Neutrophil (primary cell): ENCODE data around the gene PMPCA.

Source experiments
- H3K27ac ChIP-seq: fragments of 200-600 bp; sonication (generic); 2 replicates; pipeline ENCODE4 v1.5.1; 2016; ENCODE audit warnings: mild to moderate bottlenecking, moderate library complexity
- H3K27me3 ChIP-seq: fragments of 200-600 bp; sonication (generic); 2 replicates; pipeline ENCODE4 v1.6.0; 2016; ENCODE audit warnings: mild to moderate bottlenecking
- H3K36me3 ChIP-seq: fragments of 200-600 bp; sonication (generic); 2 replicates; pipeline ENCODE4 v1.5.1; 2017
- H3K4me1 ChIP-seq, 2 experiments: fragments of 200-600 bp in 1 of 2; sonication (generic) in 1 of 2; 1 replicate in 1 of 2; 2 replicates in 1 of 2; pipeline versions ENCODE4 v1.5.1 to v1.6.1; 2013 to 2016; ENCODE audit warnings: low read depth in 1 of 2, low read length in 1 of 2, mild to moderate bottlenecking in 1 of 2, moderate library complexity in 1 of 2; ENCODE audit not compliant: control insufficient read depth in 1 of 2, insufficient read depth in 1 of 2
- H3K4me3 ChIP-seq, 2 experiments: fragments of 200-600 bp in 1 of 2; sonication (generic) in 1 of 2; 1 replicate in 1 of 2; 2 replicates in 1 of 2; pipeline ENCODE4 v1.5.1; 2013 to 2016; ENCODE audit warnings: low read depth in 1 of 2, low read length in 1 of 2, mild to moderate bottlenecking in 1 of 2, moderate library complexity in 1 of 2
- H3K9me3 ChIP-seq: fragments of 200-600 bp; sonication (generic); 2 replicates; pipeline ENCODE4 v1.5.1; 2016
- TF ChIP-seq, protein P1 (sequence below): fragments of 200-600 bp; sonication (generic); IDR thresholded peaks from 2 replicates; pipeline ENCODE4 v1.5.1; 2016; ENCODE audit warnings: antibody characterized with exemption

PMPCA gene

GRCh38 chr9:136456258-136456657 lies 45.8 kb downstream of the PMPCA start:
- no peaks in the 10 kb centered on the region for H3K27me3 ChIP-seq
- TF ChIP-seq, protein P1, sequence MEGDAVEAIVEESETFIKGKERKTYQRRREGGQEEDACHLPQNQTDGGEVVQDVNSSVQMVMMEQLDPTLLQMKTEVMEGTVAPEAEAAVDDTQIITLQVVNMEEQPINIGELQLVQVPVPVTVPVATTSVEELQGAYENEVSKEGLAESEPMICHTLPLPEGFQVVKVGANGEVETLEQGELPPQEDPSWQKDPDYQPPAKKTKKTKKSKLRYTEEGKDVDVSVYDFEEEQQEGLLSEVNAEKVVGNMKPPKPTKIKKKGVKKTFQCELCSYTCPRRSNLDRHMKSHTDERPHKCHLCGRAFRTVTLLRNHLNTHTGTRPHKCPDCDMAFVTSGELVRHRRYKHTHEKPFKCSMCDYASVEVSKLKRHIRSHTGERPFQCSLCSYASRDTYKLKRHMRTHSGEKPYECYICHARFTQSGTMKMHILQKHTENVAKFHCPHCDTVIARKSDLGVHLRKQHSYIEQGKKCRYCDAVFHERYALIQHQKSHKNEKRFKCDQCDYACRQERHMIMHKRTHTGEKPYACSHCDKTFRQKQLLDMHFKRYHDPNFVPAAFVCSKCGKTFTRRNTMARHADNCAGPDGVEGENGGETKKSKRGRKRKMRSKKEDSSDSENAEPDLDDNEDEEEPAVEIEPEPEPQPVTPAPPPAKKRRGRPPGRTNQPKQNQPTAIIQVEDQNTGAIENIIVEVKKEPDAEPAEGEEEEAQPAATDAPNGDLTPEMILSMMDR: no peak
- no peak overlapping the region for H3K27ac ChIP-seq
- H3K4me1 ChIP-seq: no peaks in the 10 kb centered on the region
- H3K4me3 ChIP-seq: no peak overlapping the region
- peaks cover 92% of the 10 kb centered on the region for H3K36me3 ChIP-seq
- H3K9me3 ChIP-seq: no peaks in the 10 kb centered on the region

GRCh38 chr9:136457326-136457725 lies 46.9 kb downstream of the PMPCA start:
- no peaks in the 10 kb centered on the region for H3K27me3 ChIP-seq
- H3K4me1 ChIP-seq: no peaks in the 10 kb centered on the region
- H3K27ac ChIP-seq: no peak overlapping the region
- TF ChIP-seq, protein P1: no peak
- H3K9me3 ChIP-seq: no peaks in the 10 kb centered on the region
- H3K4me3 ChIP-seq: no peak overlapping the region
- H3K36me3 ChIP-seq: peaks cover 93% of the 10 kb centered on the region

DNA sequence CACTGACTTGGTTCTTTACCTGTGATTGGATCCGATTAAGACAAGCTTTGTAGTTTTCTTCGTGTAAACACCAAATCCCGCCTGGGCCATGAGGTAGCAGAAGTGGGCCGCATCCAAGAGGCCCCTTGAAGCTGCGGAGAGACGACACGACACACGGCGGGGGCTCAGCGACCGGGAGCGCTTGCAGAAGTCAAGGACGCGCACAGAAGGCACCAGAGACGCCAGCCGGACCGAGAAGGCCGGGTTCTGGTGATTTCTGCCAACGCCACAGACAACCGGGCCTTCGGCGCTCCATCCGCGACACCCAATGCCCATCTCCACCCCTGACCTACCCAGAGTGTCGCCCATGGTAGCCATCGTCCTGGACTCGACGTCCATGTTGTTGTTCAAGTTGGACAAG lies 49.0 kb downstream of the PMPCA start:
- Histone ChIP-seq H3K4me3 (no peak overlapping the region), H3K4me1 (no peaks in the 10 kb centered on the region), H3K27ac (no peak overlapping the region), H3K36me3 (peaks cover 100% of the 10 kb centered on the region), H3K27me3 (no peaks in the 10 kb centered on the region), H3K9me3 (no peaks in the 10 kb centered on the region)
- TF ChIP-seq, protein P1: no peak

DNA sequence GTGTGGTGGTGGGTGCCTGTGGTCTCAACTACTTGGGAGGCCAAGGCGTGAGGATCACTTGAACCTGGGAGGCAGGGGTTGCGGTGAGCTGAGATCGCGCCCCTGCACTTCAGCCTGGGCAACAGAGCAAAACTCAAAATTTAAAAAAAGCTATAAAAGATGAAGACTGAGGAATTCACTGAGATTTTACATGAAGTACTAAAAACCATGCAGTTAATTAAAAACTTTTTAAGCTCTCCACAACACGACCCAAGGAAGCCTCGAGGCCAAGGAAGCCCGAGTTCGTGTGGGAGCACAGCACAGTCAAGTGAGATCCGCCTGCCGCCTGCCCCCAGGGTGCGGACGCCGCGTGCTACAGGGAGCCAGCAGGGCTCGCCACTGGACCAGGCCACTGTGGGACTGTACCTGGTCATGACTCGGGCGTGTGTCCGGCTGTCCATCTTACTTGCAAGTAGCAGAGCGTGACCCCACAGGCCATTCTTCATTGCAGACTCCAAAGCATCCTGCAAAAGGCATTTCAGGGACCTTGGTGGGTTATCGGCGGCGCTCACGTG lies 50.4 kb downstream of the PMPCA start:
- no peak overlapping the region for H3K4me3 ChIP-seq
- H3K9me3 ChIP-seq: no peaks in the 10 kb centered on the region
- no peaks in the 10 kb centered on the region for H3K27me3 ChIP-seq
- H3K36me3 ChIP-seq: peaks cover 100% of the 10 kb centered on the region
- H3K4me1 ChIP-seq: no peaks in the 10 kb centered on the region
- TF ChIP-seq, protein P1: no peak
- H3K27ac ChIP-seq: no peak overlapping the region

DNA sequence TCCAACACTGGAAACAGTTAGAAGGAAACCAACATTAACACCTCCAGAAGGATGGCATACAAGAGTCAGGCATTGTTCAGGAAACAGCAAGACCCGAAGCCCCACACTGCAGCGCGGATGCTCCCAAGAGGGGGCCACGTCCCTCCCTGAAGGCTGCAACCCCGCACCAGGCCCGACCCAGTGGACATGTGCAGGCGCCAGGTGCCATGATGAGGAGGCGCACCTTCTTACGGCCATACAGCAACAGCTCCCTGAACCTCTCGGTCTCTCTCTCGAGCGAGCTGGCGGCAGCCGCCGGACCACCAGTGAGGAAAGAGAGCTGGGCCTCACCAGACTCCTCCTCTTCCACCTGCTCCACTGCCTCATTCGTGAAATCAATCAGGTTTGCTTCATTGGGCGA lies 52.2 kb downstream of the PMPCA start:
- no peaks in the 10 kb centered on the region for H3K27me3 ChIP-seq
- H3K36me3 ChIP-seq: peaks cover 100% of the 10 kb centered on the region
- H3K4me3 ChIP-seq: no peak overlapping the region
- no peaks in the 10 kb centered on the region for H3K9me3 ChIP-seq
- TF ChIP-seq, protein P1: no peak
- no peaks in the 10 kb centered on the region for H3K4me1 ChIP-seq
- H3K27ac ChIP-seq: no peak overlapping the region

DNA sequence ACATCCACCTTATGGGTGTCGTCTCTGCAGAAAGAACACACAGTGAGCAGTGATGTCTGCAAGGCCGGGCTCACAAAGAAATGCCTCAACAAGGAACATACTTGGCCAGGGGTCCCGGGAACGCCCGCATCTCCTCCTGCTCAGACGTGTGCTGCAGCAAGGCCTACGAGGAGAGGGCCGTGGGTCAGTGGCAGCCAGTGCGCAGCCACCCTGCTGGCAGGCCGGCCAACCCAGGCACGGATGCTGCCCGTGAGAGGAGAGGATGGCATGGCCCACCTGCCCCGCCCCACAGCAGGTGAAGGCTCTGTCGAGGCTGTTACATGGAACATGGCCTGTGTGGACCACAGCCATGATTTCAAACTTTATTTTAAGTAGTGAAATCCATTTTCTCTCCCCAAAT lies 53.1 kb downstream of the PMPCA start:
- Histone ChIP-seq H3K36me3 (peaks cover 100% of the 10 kb centered on the region), H3K4me1 (no peaks in the 10 kb centered on the region)

More for the DNA sequence above, 53.1 kb downstream of the PMPCA start:
- no peaks in the 10 kb centered on the region for H3K27me3 ChIP-seq
- H3K4me3 ChIP-seq: no peak overlapping the region
- H3K9me3 ChIP-seq: no peaks in the 10 kb centered on the region
- no peak overlapping the region for H3K27ac ChIP-seq
- TF ChIP-seq, protein P1: no peak
